ENCODE measurements around the gene MSRB1. TPM values are rescaled to one million over a fixed set of nuclear protein-coding genes. Genes with fewer than 3 reads are reported as not detected.

Gene MSRB1
- total and polyA plus RNA-seq, 2 of the 8 experiments (the other 6 are each of a cell fraction or from before 2014, with no cell fraction given) = 28.2 to 51.4 TPM

DNA sequence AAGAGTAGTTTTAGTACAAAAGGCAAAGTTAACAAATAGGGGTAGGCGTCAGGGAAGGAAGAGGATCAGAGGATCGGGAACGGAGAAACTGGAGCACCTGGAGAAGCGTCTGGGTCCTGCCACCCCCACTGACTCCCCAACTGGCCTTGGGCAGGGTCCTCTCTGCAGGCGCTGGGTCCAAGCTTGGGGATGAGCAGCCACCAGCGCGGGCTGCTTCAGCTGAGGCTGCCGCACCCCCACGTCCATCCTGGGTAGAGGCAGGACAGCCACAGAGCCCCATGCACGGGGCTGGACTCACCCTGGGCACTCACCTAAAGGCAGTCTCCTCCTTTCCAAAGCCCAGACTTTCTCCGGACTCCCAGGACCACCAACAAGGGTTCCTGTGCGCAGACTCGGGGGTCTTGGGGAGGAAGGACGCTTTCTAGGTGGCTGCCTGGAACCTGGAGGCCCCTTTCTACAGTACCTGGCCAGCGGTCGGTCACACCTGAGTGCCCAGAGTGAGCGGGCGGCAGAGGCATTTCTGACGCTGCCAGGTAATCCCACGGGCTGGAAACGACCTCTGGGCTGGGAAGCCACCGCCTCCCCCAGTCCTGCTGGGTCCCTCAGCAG is 25.8 kb downstream of the MSRB1 start:
- no peak for FAIRE-seq
- H3K4me1 ChIP-seq (replicated peaks in 1 of 4; ENCODE audit: control insufficient read depth in 3 of 4, insufficient read depth in 4 of 4, low read length in 3 of 4) = peaks cover 0 to 37% (median 23%) of the 10 kb centered on the region in 4 experiments; a peak in 6 of 7 replicates
- H3K56ac ChIP-seq (replicated peaks; ENCODE audit: insufficient read length, low read depth, low read length) = no peak overlapping the region
- H3K79me1 ChIP-seq (ENCODE audit: low read depth, low read length) = no peaks in the 10 kb centered on the region
- ChIA-PET CTCF (ENCODE audit: partially characterized antibody) (interaction anchor here (0.8 to 4.0 kb wide), 4 partner anchors 11 to 53 kb away, joined by 3 to 19 read pairs (median 4); no protein-coding TSS in a partner anchor), POLR2A (ENCODE audit: partially characterized antibody) (interaction anchor here (0.8 to 2.8 kb wide), 5 partner anchors 10 to 48 kb away, joined by 3 to 15 read pairs (median 7); partner anchors contain the start of gene RPS2)
- no peak overlapping the region for H2BK15ac ChIP-seq (ENCODE audit: low read length)
- H3K9me3 ChIP-seq (ENCODE audit: insufficient read depth in 2 of 2, low read depth in 1 of 2, low read length in 1 of 2) = no peaks in the 10 kb centered on the region
- H3K27ac ChIP-seq (ENCODE audit: low read depth, low read length) = no peak overlapping the region
- H3K18ac ChIP-seq (ENCODE audit: extremely low read depth, low read length) = peak overlapping the region; percentile 60; the same call in 1 of the 2 replicates
- peak overlapping the region; percentile 65 to 80 for H3K4me2 ChIP-seq (ENCODE audit: insufficient read depth in 1 of 2, low read depth in 2 of 2, low read length in 2 of 2)
- peak overlapping the region; percentile 44 for H4K91ac ChIP-seq (replicated peaks; ENCODE audit: insufficient read length, low read length)
- H3K79me2 ChIP-seq (ENCODE audit: control insufficient read depth in 1 of 2, insufficient read depth in 2 of 2, low read length in 2 of 2) = no peaks in the 10 kb centered on the region
- peaks cover 0 to 7% (median 0%) of the 10 kb centered on the region in 4 experiments; a peak in 1 of 8 replicates for H3K36me3 ChIP-seq (ENCODE audit: control insufficient read depth in 2 of 4, insufficient read depth in 4 of 4, low read length in 3 of 4)
- no peak overlapping the region for H3K9ac ChIP-seq (replicated peaks in 1 of 4; ENCODE audit: extremely low read depth in 1 of 4, low read depth in 3 of 4, low read length in 3 of 4)
- H4K20me1 ChIP-seq (replicated peaks in 1 of 2; ENCODE audit: control insufficient read depth in 1 of 2, insufficient read depth in 2 of 2, low read length in 2 of 2) = peaks cover 4 to 9% of the 10 kb centered on the region in 2 experiments
- DNase-seq (ENCODE audit: low read depth in 1 of 2, low spot score in 2 of 2) = no peak
- no peak overlapping the region for H4K5ac ChIP-seq (ENCODE audit: insufficient read length, low read depth, low read length)
- H2AK5ac ChIP-seq (ENCODE audit: low read depth, low read length) = no peak overlapping the region
- no peak overlapping the region for H2BK120ac ChIP-seq (replicated peaks; ENCODE audit: low read depth, low read length)
- 13% methylated on average over 21 of the region's 22 CpGs; no CpG with 5 or more reads in 1 of the 2 experiments for WGBS, 2 experiments (ENCODE audit: extremely low coverage in 1 of 2, insufficient coverage in 1 of 2, insufficient read length in 1 of 2, insufficient replicate concordance in 2 of 2, low coverage in 1 of 2, low lambda C conversion rate in 2 of 2, missing lambda C conversion rate in 1 of 2)
- no peak overlapping the region for H2AFZ ChIP-seq (ENCODE audit: low read length)
- H4K8ac ChIP-seq (ENCODE audit: extremely low read depth, insufficient read depth, low read length) = no peak overlapping the region
- no peak overlapping the region for H3K14ac ChIP-seq (ENCODE audit: insufficient read length)
- no peak overlapping the region for H3K4ac ChIP-seq (replicated peaks; ENCODE audit: insufficient read length, low read depth, low read length)
- H3K4me3 ChIP-seq (ENCODE audit: extremely low read depth in 1 of 4, insufficient read depth in 2 of 4, low read depth in 3 of 4, low read length in 4 of 4) = peak overlapping the region in 2 of 4 experiments; percentile 34 to 54; a peak in 4 of 8 replicates
- H2BK5ac ChIP-seq (ENCODE audit: low read depth, low read length) = no peak overlapping the region
- H3K23ac ChIP-seq (ENCODE audit: insufficient read length) = no peak overlapping the region
- H2BK12ac ChIP-seq (ENCODE audit: low read depth, low read length) = no peak overlapping the region
- peaks cover 39 to 74% (median 61%) of the 10 kb centered on the region in 4 experiments for H3K27me3 ChIP-seq (replicated peaks in 1 of 4; ENCODE audit: control insufficient read depth in 3 of 4, extremely low read depth in 1 of 4, insufficient read depth in 3 of 4, low read length in 3 of 4)
- H2BK20ac ChIP-seq (ENCODE audit: low read length) = no peak overlapping the region
- peaks cover 9% of the 10 kb centered on the region; the same call in 1 of the 2 replicates for H3K23me2 ChIP-seq (ENCODE audit: low read depth, low read length)
- TF ChIP-seq BRCA1 (IDR thresholded peaks at IDR 0.05; ENCODE audit: low read depth, low read length) (no peak), CBX8 (IDR thresholded peaks at IDR 0.05; ENCODE audit: borderline replicate concordance, low read depth, low read length) (no peak), POLR2AphosphoS5 (IDR thresholded peaks at IDR 0.05; ENCODE audit: low read depth, low read length) (no peak), SIX5 (IDR thresholded peaks at IDR 0.05; ENCODE audit: low read depth, low read length) (no peak), EGR1 (IDR thresholded peaks at IDR 0.05; ENCODE audit: borderline replicate concordance, low read depth, low read length) (no peak), CREB1 (IDR thresholded peaks at IDR 0.05) (no peak), HDAC6 (IDR thresholded peaks at IDR 0.05; ENCODE audit: low read depth, low read length) (no peak), GABPA (IDR thresholded peaks at IDR 0.05; ENCODE audit: borderline replicate concordance, insufficient read depth, low read length) (no peak), CEBPB (IDR thresholded peaks at IDR 0.05; ENCODE audit: low read depth, low read length) (no peak), ZNF274 (IDR thresholded peaks at IDR 0.05; ENCODE audit: borderline replicate concordance, extremely low read depth, low read length) (no peak), SIRT6 (IDR thresholded peaks at IDR 0.05; ENCODE audit: low read length) (no peak), EZH2 (IDR thresholded peaks at IDR 0.05; ENCODE audit: low read depth, low read length, severe bottlenecking) (no peak), RNF2 (IDR thresholded peaks at IDR 0.05; ENCODE audit: borderline replicate concordance, low read depth, low read length, missing control alignments, poor library complexity, severe bottlenecking) (no peak)

All from H1 (cell line).